ENCODE measurements around the gene ZBED5. TPM values are rescaled to one million over a fixed set of nuclear protein-coding genes. Genes with fewer than 3 reads are reported as not detected.
A peak's percentile ranks its signal among the peaks of the same experiment; 100 is the strongest.

Gene ZBED5
- total and polyA plus RNA-seq, 2 experiments from 2014 or later: 30.5 to 46.2 TPM

DNA sequence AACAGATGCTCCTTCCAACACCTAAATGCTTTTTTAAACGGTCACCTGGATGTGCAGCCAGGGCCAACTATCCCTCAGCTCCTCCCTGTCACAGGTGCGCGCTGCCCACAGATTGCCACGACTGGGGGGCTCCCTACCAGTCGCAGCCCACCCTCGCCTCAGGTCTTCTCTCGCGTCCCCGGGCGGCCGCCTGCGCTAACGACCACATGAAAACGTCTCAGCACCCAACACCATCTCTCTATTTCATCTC, 469 bp downstream of the ZBED5 start:
- H3K9me3 ChIP-seq (ENCODE audit: low read depth): no peaks in the 10 kb centered on the region
- peak overlapping the region; percentile 70 for H2AFZ ChIP-seq
- H3K4me1 ChIP-seq (ENCODE audit: insufficient read depth): peaks cover 19% of the 10 kb centered on the region
- 0% methylated on average over 14 of the region's 14 CpGs for WGBS (ENCODE audit: low lambda C conversion rate, missing lambda C conversion rate)
- peak overlapping the region; percentile 67 for H3K4me3 ChIP-seq
- TF ChIP-seq EZH2phosphoT487 (IDR thresholded peaks at IDR 0.05; ENCODE audit: low read depth, severe bottlenecking, unreplicated experiment) (no peak), CTCF (IDR thresholded peaks at IDR 0.05; ENCODE audit: poor library complexity) (no peak), EZH2 (IDR thresholded peaks at IDR 0.05; ENCODE audit: borderline replicate concordance) (no peak)
- H3K4me2 ChIP-seq: peak overlapping the region; percentile 88
- no peaks in the 10 kb centered on the region for H4K20me1 ChIP-seq (ENCODE audit: insufficient read depth, poor library complexity, severe bottlenecking)
- H3K79me2 ChIP-seq: peaks cover 73% of the 10 kb centered on the region
- H3K36me3 ChIP-seq (replicated peaks; ENCODE audit: insufficient read depth, low read depth): peaks cover 7% of the 10 kb centered on the region
- H3K27ac ChIP-seq: peak overlapping the region; percentile 95
- DNase-seq (ENCODE audit: low spot score): no peak
- no peaks in the 10 kb centered on the region for H3K27me3 ChIP-seq
- H3K9me2 ChIP-seq (replicated peaks; ENCODE audit: insufficient read depth): no peaks in the 10 kb centered on the region

GRCh38 chr11:10856689-10857458, 979 bp downstream of the ZBED5 start:
- WGBS (ENCODE audit: low lambda C conversion rate, missing lambda C conversion rate): 5% methylated on average over 17 of the region's 17 CpGs
- TF ChIP-seq EZH2phosphoT487 (IDR thresholded peaks at IDR 0.05; ENCODE audit: low read depth, severe bottlenecking, unreplicated experiment) (no peak), EZH2 (IDR thresholded peaks at IDR 0.05; ENCODE audit: borderline replicate concordance) (peak; percentile 30)
- Histone ChIP-seq H2AFZ (peak overlapping the region; percentile 70), H4K20me1 (ENCODE audit: insufficient read depth, poor library complexity, severe bottlenecking) (no peaks in the 10 kb centered on the region), H3K9me3 (ENCODE audit: low read depth) (no peaks in the 10 kb centered on the region), H3K27me3 (no peaks in the 10 kb centered on the region), H3K4me1 (ENCODE audit: insufficient read depth) (peaks cover 19% of the 10 kb centered on the region), H3K9me2 (replicated peaks; ENCODE audit: insufficient read depth) (no peaks in the 10 kb centered on the region), H3K4me2 (peak overlapping the region; percentile 88), H3K4me3 (peak overlapping the region; percentile 67), H3K27ac (peak overlapping the region; percentile 95), H3K79me2 (peaks cover 75% of the 10 kb centered on the region), H3K36me3 (replicated peaks; ENCODE audit: insufficient read depth, low read depth) (peaks cover 7% of the 10 kb centered on the region)
- DNase-seq (ENCODE audit: low spot score): peak; percentile 60

DNA sequence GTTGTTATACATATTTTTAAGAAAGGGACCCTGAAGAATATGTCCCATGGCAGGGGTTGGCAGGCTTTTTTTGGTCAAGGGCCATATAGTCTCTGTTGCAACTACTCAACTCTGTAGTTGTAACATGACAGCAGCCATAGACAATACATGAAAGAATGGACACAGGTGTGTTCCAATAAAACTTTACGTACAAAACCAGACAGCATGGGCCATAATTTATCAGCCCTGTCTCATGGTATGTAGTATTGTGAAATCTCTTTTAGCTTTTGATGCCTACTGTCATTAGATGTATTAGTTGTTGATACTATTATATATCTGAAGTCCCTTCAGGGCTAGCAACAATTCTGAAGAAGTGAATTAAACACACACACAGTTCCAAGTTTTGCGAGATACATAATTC, 2.6 kb downstream of the ZBED5 start:
- DNase-seq (ENCODE audit: low spot score): no peak
- Histone ChIP-seq H3K9me3 (ENCODE audit: low read depth) (no peaks in the 10 kb centered on the region), H4K20me1 (ENCODE audit: insufficient read depth, poor library complexity, severe bottlenecking) (no peaks in the 10 kb centered on the region), H3K4me3 (no peak overlapping the region), H3K4me2 (peak overlapping the region; percentile 88), H3K4me1 (ENCODE audit: insufficient read depth) (peaks cover 19% of the 10 kb centered on the region), H3K79me2 (peaks cover 59% of the 10 kb centered on the region), H3K9me2 (replicated peaks; ENCODE audit: insufficient read depth) (no peaks in the 10 kb centered on the region), H3K27ac (no peak overlapping the region), H3K36me3 (replicated peaks; ENCODE audit: insufficient read depth, low read depth) (peaks cover 7% of the 10 kb centered on the region), H2AFZ (no peak overlapping the region), H3K27me3 (no peaks in the 10 kb centered on the region)
- 92% methylated on average over 2 of the region's 2 CpGs for WGBS (ENCODE audit: low lambda C conversion rate, missing lambda C conversion rate)
- TF ChIP-seq EZH2phosphoT487 (IDR thresholded peaks at IDR 0.05; ENCODE audit: low read depth, severe bottlenecking, unreplicated experiment) (no peak), EZH2 (IDR thresholded peaks at IDR 0.05; ENCODE audit: borderline replicate concordance) (no peak), CTCF (IDR thresholded peaks at IDR 0.05; ENCODE audit: poor library complexity) (no peak)

DNA sequence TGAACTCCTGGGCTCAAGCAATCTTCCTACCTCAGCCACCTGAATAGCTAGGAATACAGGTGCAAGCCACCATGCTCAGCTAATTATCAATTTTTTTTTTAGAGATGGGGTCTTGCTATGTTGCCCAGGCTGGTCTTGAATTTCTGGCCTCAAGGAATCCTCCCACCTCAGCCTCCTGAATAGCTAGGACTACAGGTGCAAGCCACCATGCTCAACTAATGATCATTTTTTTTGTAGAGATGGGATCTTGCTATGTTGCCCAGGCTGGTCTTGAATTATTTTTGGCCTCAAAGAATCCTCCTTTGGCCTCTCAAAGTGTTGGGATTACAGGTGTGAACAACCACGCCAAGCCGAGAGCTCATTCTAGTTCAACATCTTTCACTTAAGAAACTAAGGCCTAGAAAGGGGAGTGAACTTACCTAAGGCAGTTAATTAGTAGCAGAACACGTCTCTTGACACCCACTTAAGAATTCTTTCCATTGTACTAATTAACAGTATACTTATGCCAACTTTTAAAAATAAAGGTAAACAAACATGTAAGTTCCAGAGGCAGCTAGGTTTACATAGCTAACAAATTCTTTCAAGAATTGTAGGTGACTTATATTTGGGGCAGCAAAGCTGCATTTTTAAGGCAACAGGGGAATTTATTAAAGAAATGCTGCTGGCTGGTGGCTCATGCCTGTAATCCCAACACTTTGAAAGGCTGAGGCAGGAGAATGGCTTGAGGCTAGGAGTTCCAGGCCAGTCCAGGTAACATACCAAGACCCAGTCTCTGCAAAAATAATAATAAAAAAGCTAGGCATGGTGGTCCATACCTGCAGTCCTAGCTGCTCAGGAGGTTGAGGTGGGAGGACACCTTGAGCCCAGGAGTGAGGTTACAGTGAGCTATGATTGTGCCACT, 9.6 kb downstream of the ZBED5 start:
- Histone ChIP-seq H3K4me3 (no peak overlapping the region), H4K20me1 (ENCODE audit: insufficient read depth, poor library complexity, severe bottlenecking) (no peaks in the 10 kb centered on the region), H3K27ac (no peak overlapping the region), H3K9me2 (replicated peaks; ENCODE audit: insufficient read depth) (no peaks in the 10 kb centered on the region), H3K79me2 (peaks cover 10% of the 10 kb centered on the region), H3K9me3 (ENCODE audit: low read depth) (no peaks in the 10 kb centered on the region), H3K4me1 (ENCODE audit: insufficient read depth) (no peaks in the 10 kb centered on the region), H3K36me3 (replicated peaks; ENCODE audit: insufficient read depth, low read depth) (no peaks in the 10 kb centered on the region), H3K27me3 (no peaks in the 10 kb centered on the region), H3K4me2 (no peak overlapping the region), H2AFZ (no peak overlapping the region)
- 96% methylated on average over 3 of the region's 3 CpGs for WGBS (ENCODE audit: low lambda C conversion rate, missing lambda C conversion rate)
- TF ChIP-seq CTCF (IDR thresholded peaks at IDR 0.05; ENCODE audit: poor library complexity) (no peak), EZH2 (IDR thresholded peaks at IDR 0.05; ENCODE audit: borderline replicate concordance) (no peak), EZH2phosphoT487 (IDR thresholded peaks at IDR 0.05; ENCODE audit: low read depth, severe bottlenecking, unreplicated experiment) (no peak)
- DNase-seq (ENCODE audit: low spot score): no peak

All from hepatocyte (in vitro differentiated cells).